ENCODE results near the gene FAM32A. TPM values are rescaled to one million over a fixed set of nuclear protein-coding genes. Genes with fewer than 3 reads are reported as not detected.

The FAM32A gene
- polyA plus RNA-seq, 1 donor: 90.1 TPM

DNA sequence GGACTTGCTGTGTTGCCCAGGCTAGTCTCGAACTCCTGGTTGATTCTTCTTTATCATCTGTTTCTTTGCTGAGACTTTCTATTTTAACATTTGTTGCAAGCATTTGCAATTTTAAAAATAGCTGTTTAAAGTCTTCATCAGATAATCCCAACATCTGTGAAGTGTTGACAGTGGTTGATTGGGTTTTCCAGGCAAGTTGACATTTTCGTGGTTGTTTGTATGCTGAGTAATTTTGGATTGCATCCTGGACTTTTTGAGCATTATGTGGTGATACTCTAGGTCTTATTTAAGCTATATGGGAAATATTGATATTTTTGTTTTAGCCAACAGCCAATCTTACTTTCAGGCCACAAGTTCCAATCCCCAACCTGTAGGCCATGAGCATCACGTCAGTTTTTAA is 37.6 kb downstream of the FAM32A start:
- Histone ChIP-seq H3K9me3 (ENCODE audit: control insufficient read depth, low read depth, low read length) (peaks cover 19% of the 10 kb centered on the region), H3K4me3 (ENCODE audit: low read length) (no peak overlapping the region), H3K27me3 (ENCODE audit: control insufficient read depth, insufficient read depth, low read length) (no peaks in the 10 kb centered on the region), H3K4me1 (ENCODE audit: control insufficient read depth, insufficient read depth, low read length) (no peaks in the 10 kb centered on the region), H3K27ac (ENCODE audit: low read length) (no peak overlapping the region), H3K36me3 (ENCODE audit: control insufficient read depth, insufficient read depth, low read length) (peaks cover 75% of the 10 kb centered on the region)
- DNase-seq: no peak
- 100% methylated on average over 1 of the region's 3 CpGs for WGBS (ENCODE audit: insufficient coverage, low lambda C conversion rate)

DNA sequence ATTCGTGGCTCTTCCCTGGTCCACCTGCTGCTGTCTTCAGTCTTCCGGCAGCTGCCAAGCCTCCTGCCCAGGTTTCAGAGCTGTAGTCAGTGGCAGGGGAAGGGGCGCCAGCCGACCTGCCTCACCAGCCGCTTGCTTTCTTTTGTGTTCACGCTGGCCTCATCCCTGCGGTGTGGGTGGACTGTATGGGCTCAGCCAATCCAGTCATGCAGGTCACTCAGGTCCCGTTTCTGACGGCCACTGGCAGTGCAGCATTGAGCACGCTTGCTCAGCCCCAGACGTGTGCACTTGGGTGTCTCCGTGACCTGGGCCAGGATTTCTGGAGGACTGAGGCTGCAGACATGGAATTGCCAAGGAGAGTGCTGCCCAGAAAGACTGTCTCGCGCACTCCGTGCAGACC is 38.5 kb downstream of the FAM32A start:
- H3K4me3 ChIP-seq (ENCODE audit: low read length): no peak overlapping the region
- H3K9me3 ChIP-seq (ENCODE audit: control insufficient read depth, low read depth, low read length): peaks cover 19% of the 10 kb centered on the region
- DNase-seq: no peak
- no peaks in the 10 kb centered on the region for H3K4me1 ChIP-seq (ENCODE audit: control insufficient read depth, insufficient read depth, low read length)
- H3K27ac ChIP-seq (ENCODE audit: low read length): no peak overlapping the region
- peaks cover 76% of the 10 kb centered on the region for H3K36me3 ChIP-seq (ENCODE audit: control insufficient read depth, insufficient read depth, low read length)
- WGBS (ENCODE audit: insufficient coverage, low lambda C conversion rate): no CpG with 5 or more reads among the region's 15 CpGs
- H3K27me3 ChIP-seq (ENCODE audit: control insufficient read depth, insufficient read depth, low read length): no peaks in the 10 kb centered on the region

- peaks cover 83% of the 10 kb centered on the region for H3K36me3 ChIP-seq (ENCODE audit: control insufficient read depth, insufficient read depth, low read length)
Observed at GRCh38 chr19:16224293-16225045, 39.3 kb downstream of the FAM32A start.

GRCh38 chr19:16225279-16226183 is 40.3 kb downstream of the FAM32A start:
- H3K36me3 ChIP-seq (ENCODE audit: control insufficient read depth, insufficient read depth, low read length): peaks cover 84% of the 10 kb centered on the region

More at GRCh38 chr19:16224293-16225045, 39.3 kb downstream of the FAM32A start:
- no peaks in the 10 kb centered on the region for H3K27me3 ChIP-seq (ENCODE audit: control insufficient read depth, insufficient read depth, low read length)
- H3K4me3 ChIP-seq (ENCODE audit: low read length): no peak overlapping the region
- WGBS (ENCODE audit: insufficient coverage, low lambda C conversion rate): no CpG with 5 or more reads among the region's 32 CpGs
- H3K9me3 ChIP-seq (ENCODE audit: control insufficient read depth, low read depth, low read length): peaks cover 19% of the 10 kb centered on the region
- no peak for DNase-seq
- H3K4me1 ChIP-seq (ENCODE audit: control insufficient read depth, insufficient read depth, low read length): no peaks in the 10 kb centered on the region
- H3K27ac ChIP-seq (ENCODE audit: low read length): no peak overlapping the region

GRCh38 chr19:16226184-16226591 is 41.0 kb downstream of the FAM32A start:
- no peak for DNase-seq
- no CpG with 5 or more reads among the region's 16 CpGs for WGBS (ENCODE audit: insufficient coverage, low lambda C conversion rate)
- H3K9me3 ChIP-seq (ENCODE audit: control insufficient read depth, low read depth, low read length): peaks cover 7% of the 10 kb centered on the region
- H3K4me1 ChIP-seq (ENCODE audit: control insufficient read depth, insufficient read depth, low read length): no peaks in the 10 kb centered on the region
- peaks cover 82% of the 10 kb centered on the region for H3K36me3 ChIP-seq (ENCODE audit: control insufficient read depth, insufficient read depth, low read length)
- H3K4me3 ChIP-seq (ENCODE audit: low read length): no peak overlapping the region
- H3K27ac ChIP-seq (ENCODE audit: low read length): no peak overlapping the region
- H3K27me3 ChIP-seq (ENCODE audit: control insufficient read depth, insufficient read depth, low read length): no peaks in the 10 kb centered on the region

More at GRCh38 chr19:16225279-16226183, 40.3 kb downstream of the FAM32A start:
- no peak overlapping the region for H3K4me3 ChIP-seq (ENCODE audit: low read length)
- no peaks in the 10 kb centered on the region for H3K27me3 ChIP-seq (ENCODE audit: control insufficient read depth, insufficient read depth, low read length)
- no peak overlapping the region for H3K27ac ChIP-seq (ENCODE audit: low read length)
- no CpG with 5 or more reads among the region's 21 CpGs for WGBS (ENCODE audit: insufficient coverage, low lambda C conversion rate)
- H3K4me1 ChIP-seq (ENCODE audit: control insufficient read depth, insufficient read depth, low read length): no peaks in the 10 kb centered on the region
- peaks cover 11% of the 10 kb centered on the region for H3K9me3 ChIP-seq (ENCODE audit: control insufficient read depth, low read depth, low read length)
- DNase-seq: no peak

DNA sequence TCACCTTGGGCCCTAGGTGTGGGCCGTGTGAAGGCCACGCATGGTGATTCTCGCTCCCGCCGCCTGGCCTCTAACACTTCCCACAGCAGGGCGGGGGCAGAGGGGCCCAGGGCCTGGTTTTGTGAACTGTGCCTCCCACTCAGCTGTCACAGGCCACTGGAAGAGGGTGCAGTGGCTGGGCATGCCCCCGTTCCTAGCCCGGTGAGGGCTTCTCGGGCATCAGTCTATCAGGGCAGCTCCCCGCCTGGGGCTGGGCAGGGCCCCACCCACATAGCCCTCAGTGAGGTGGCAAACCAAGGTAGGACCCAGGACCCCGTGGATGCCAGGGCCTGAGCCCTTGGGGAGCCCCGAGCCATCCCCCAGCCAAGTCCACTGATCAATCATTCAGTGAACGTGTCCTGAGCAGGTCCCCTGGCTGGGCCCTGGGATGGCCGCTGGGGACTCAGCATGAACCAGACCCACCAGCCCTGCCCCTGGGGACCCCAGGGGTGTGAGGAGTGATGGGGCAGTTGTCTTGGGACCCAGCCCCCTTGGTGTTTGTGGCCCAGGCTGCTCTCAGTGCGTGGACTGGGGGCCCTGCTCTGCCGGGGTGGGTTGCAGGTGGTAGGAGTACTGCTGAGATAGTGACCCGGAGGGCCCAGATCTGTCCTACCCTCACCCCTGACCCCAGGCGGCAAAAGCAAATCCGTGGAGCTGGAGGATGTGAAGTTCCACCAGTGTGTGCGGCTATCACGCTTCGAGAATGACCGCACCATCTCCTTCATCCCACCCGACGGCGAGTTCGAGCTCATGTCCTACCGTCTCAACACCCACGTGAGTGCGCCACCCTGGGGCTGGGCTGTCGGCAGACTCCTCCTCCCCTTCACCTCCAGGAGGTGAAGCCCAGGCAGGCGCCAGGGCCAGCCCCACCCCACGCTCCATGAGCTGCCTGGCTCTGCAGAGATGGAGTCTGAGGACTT is 41.9 kb downstream of the FAM32A start:
- Histone ChIP-seq H3K27ac (ENCODE audit: low read length) (no peak overlapping the region), H3K9me3 (ENCODE audit: control insufficient read depth, low read depth, low read length) (no peaks in the 10 kb centered on the region), H3K36me3 (ENCODE audit: control insufficient read depth, insufficient read depth, low read length) (peaks cover 84% of the 10 kb centered on the region), H3K4me1 (ENCODE audit: control insufficient read depth, insufficient read depth, low read length) (no peaks in the 10 kb centered on the region), H3K4me3 (ENCODE audit: low read length) (no peak overlapping the region), H3K27me3 (ENCODE audit: control insufficient read depth, insufficient read depth, low read length) (no peaks in the 10 kb centered on the region)
- no CpG with 5 or more reads among the region's 33 CpGs for whole genome bisulfite sequencing (ENCODE audit: insufficient coverage, low lambda C conversion rate)
- DNase-seq: no peak

- H3K27ac ChIP-seq (ENCODE audit: low read length): no peak overlapping the region
- no peaks in the 10 kb centered on the region for H3K27me3 ChIP-seq (ENCODE audit: control insufficient read depth, insufficient read depth, low read length)
- peaks cover 84% of the 10 kb centered on the region for H3K36me3 ChIP-seq (ENCODE audit: control insufficient read depth, insufficient read depth, low read length)
- DNase-seq: no peak
- no CpG with 5 or more reads among the region's 21 CpGs for WGBS (ENCODE audit: insufficient coverage, low lambda C conversion rate)
- no peaks in the 10 kb centered on the region for H3K4me1 ChIP-seq (ENCODE audit: control insufficient read depth, insufficient read depth, low read length)
- no peaks in the 10 kb centered on the region for H3K9me3 ChIP-seq (ENCODE audit: control insufficient read depth, low read depth, low read length)
- H3K4me3 ChIP-seq (ENCODE audit: low read length): no peak overlapping the region
Observed at GRCh38 chr19:16227837-16228636, 42.8 kb downstream of the FAM32A start.

- DNase-seq: no peak
- no peaks in the 10 kb centered on the region for H3K9me3 ChIP-seq (ENCODE audit: control insufficient read depth, low read depth, low read length)
- no peak overlapping the region for H3K4me3 ChIP-seq (ENCODE audit: low read length)
- H3K4me1 ChIP-seq (ENCODE audit: control insufficient read depth, insufficient read depth, low read length): no peaks in the 10 kb centered on the region
- peaks cover 84% of the 10 kb centered on the region for H3K36me3 ChIP-seq (ENCODE audit: control insufficient read depth, insufficient read depth, low read length)
- WGBS (ENCODE audit: insufficient coverage, low lambda C conversion rate): no CpG with 5 or more reads among the region's 21 CpGs
- H3K27ac ChIP-seq (ENCODE audit: low read length): no peak overlapping the region
- H3K27me3 ChIP-seq (ENCODE audit: control insufficient read depth, insufficient read depth, low read length): no peaks in the 10 kb centered on the region
Observed at GRCh38 chr19:16228637-16229321, 43.6 kb downstream of the FAM32A start.

- no peaks in the 10 kb centered on the region for H3K27me3 ChIP-seq (ENCODE audit: control insufficient read depth, insufficient read depth, low read length)
- peaks cover 84% of the 10 kb centered on the region for H3K36me3 ChIP-seq (ENCODE audit: control insufficient read depth, insufficient read depth, low read length)
- H3K4me1 ChIP-seq (ENCODE audit: control insufficient read depth, insufficient read depth, low read length): no peaks in the 10 kb centered on the region
- H3K27ac ChIP-seq (ENCODE audit: low read length): no peak overlapping the region
- H3K4me3 ChIP-seq (ENCODE audit: low read length): no peak overlapping the region
- no peaks in the 10 kb centered on the region for H3K9me3 ChIP-seq (ENCODE audit: control insufficient read depth, low read depth, low read length)
- no peak for DNase-seq
- WGBS (ENCODE audit: insufficient coverage, low lambda C conversion rate): no CpG with 5 or more reads among the region's 9 CpGs
Observed at GRCh38 chr19:16229322-16229641, 44.1 kb downstream of the FAM32A start.
